Stimulated activated CD8-positive, alpha-beta memory T cell treated with anti-CD3 and anti-CD28 coated beads, Interleukin-2, amount 100 ng/mL, for 48 hours (primary cell): Measurements from ENCODE around the gene RAD52.
"Not testable (repeated sequence)": the region's sequence is repeated elsewhere in the genome, so short reads cannot be mapped to it uniquely, and the experiment has no call there.

Source experiments
- DNase-seq, 2 donors: peaks; one replicate each; pipeline ENCODE4 v3.0.0-alpha.2; 2020; ENCODE audit warnings: low read depth in 2 of 2

The RAD52 gene

GRCh38 chr12:967641-968040 lies 18.1 kb upstream of the RAD52 start:
- no peak for DNase-seq

GRCh38 chr12:966724-967123 lies 17.2 kb upstream of the RAD52 start:
- DNase-seq: no peak

GRCh38 chr12:958588-959123 lies 9.2 kb upstream of the RAD52 start:
- no peak for DNase-seq

GRCh38 chr12:955939-956338 lies 6.4 kb upstream of the RAD52 start:
- no peak for DNase-seq

GRCh38 chr12:954741-955140 lies 5.2 kb upstream of the RAD52 start:
- no peak for DNase-seq

- DNase-seq: no peak
Observed at GRCh38 chr12:953776-954175, 4.3 kb upstream of the RAD52 start.

- no peak for DNase-seq
Observed at GRCh38 chr12:951176-951575, 1.7 kb upstream of the RAD52 start.

- no peak for DNase-seq
Observed at GRCh38 chr12:948238-948637, 1.3 kb downstream of the RAD52 start.

- no peak for DNase-seq
Observed at GRCh38 chr12:946631-947030, 2.9 kb downstream of the RAD52 start.

- no peak for DNase-seq
Observed at GRCh38 chr12:946212-946611, 3.3 kb downstream of the RAD52 start.

GRCh38 chr12:944211-944610 lies 5.3 kb downstream of the RAD52 start:
- DNase-seq: no peak

GRCh38 chr12:943051-943450 lies 6.4 kb downstream of the RAD52 start:
- DNase-seq: no peak

GRCh38 chr12:938810-939209 lies 10.7 kb downstream of the RAD52 start:
- no peak for DNase-seq

- no peak for DNase-seq
Observed at GRCh38 chr12:936377-937345, 12.8 kb downstream of the RAD52 start.

- DNase-seq: not testable (repeated sequence)
Observed at GRCh38 chr12:935891-936290, 13.6 kb downstream of the RAD52 start.

GRCh38 chr12:931591-931990 lies 17.9 kb downstream of the RAD52 start:
- DNase-seq: no peak

- no peak for DNase-seq
Observed at GRCh38 chr12:931060-931459, 18.4 kb downstream of the RAD52 start.

GRCh38 chr12:926641-927040 lies 22.9 kb downstream of the RAD52 start:
- no peak for DNase-seq

GRCh38 chr12:922285-922684 lies 27.2 kb downstream of the RAD52 start:
- no peak for DNase-seq

GRCh38 chr12:920676-921075 lies 28.8 kb downstream of the RAD52 start:
- DNase-seq: no peak

GRCh38 chr12:916712-917445 lies 32.6 kb downstream of the RAD52 start:
- no peak for DNase-seq

GRCh38 chr12:916240-916639 lies 33.3 kb downstream of the RAD52 start:
- no peak for DNase-seq

- no peak for DNase-seq
Observed at GRCh38 chr12:915090-915489, 34.4 kb downstream of the RAD52 start.
